ENCODE results near the gene S100B.

GRCh38 chr21:46581780-46582307, 23.0 kb downstream of the S100B start:
- TF ChIP-seq ATF3 (IDR thresholded peaks at IDR 0.05) (no peak), CTCF (IDR thresholded peaks at IDR 0.05; ENCODE audit: low read depth, low read length, missing input control) (no peak), TAF1 (conservative IDR thresholded peaks at IDR 0.05) (no peak), RXRA (IDR thresholded peaks at IDR 0.05) (no peak), YY1 (IDR thresholded peaks at IDR 0.05) (no peak), RAD21 (IDR thresholded peaks at IDR 0.05) (no peak), GABPA (IDR thresholded peaks at IDR 0.05 in 1 of 2, conservative IDR thresholded peaks at IDR 0.05 in 1 of 2) (no peak), HNF4G (IDR thresholded peaks at IDR 0.05) (no peak), FOXA1 (IDR thresholded peaks at IDR 0.05) (no peak)
